Calu3 (cell line): ENCODE results near the gene OSMR. TPM values are rescaled to one million over a fixed set of nuclear protein-coding genes. Genes with fewer than 3 reads are reported as not detected.

Experiments
- BruUV-seq: library from RNA; stranded (reverse); fragments of 400-500 nt; replicated peaks from 2 replicates; lab custom pipeline; 2021; lab: Mats Ljungman, UMichigan
- CTCF ChIA-PET: fragments of 300-600 bp; sonication (Branson Sonifier 250); formaldehyde crosslinking; loops from one replicate; lab custom pipeline; 2022; ENCODE audit warnings: antibody characterized with exemption; lab: Charles Lee
- DNase-seq: peaks from one replicate; pipeline ENCODE4 v3.0.0; 2022
- H3K27ac Mint-ChIP-seq: one replicate; pipeline ENCODE4 v1.8.0; 2022; ENCODE audit warnings: mixed read lengths; ENCODE audit not compliant: unreplicated experiment
- H3K27me3 Mint-ChIP-seq: one replicate; pipeline ENCODE4 v1.8.0; 2022; ENCODE audit warnings: mixed read lengths; ENCODE audit not compliant: unreplicated experiment
- H3K36me3 Mint-ChIP-seq: one replicate; pipeline ENCODE4 v1.8.0; 2022; ENCODE audit warnings: mild to moderate bottlenecking, moderate library complexity, mixed read lengths; ENCODE audit not compliant: insufficient read depth, unreplicated experiment
- H3K4me1 Mint-ChIP-seq: one replicate; pipeline ENCODE4 v1.8.0; 2022; ENCODE audit warnings: mild to moderate bottlenecking, low read depth, mixed read lengths; ENCODE audit not compliant: unreplicated experiment
- H3K4me3 Mint-ChIP-seq: one replicate; pipeline ENCODE4 v1.8.0; 2022; ENCODE audit warnings: mild to moderate bottlenecking, low read depth, moderate library complexity, mixed read lengths; ENCODE audit not compliant: unreplicated experiment
- H3K9me3 Mint-ChIP-seq: one replicate; pipeline ENCODE4 v1.8.0; 2022; ENCODE audit warnings: low read depth, mixed read lengths; ENCODE audit not compliant: unreplicated experiment
- CTCF ChIP-seq: fragments of 200-600 bp; IDR thresholded peaks from one replicate; pipeline ENCODE4 v1.8.0; 2022; ENCODE audit warnings: antibody characterized with exemption; ENCODE audit not compliant: unreplicated experiment
- intact Hi-C: fragments of 100-400 bp; cut with micrococcal nuclease; formaldehyde crosslinking; loops from one replicate; pipeline ENCODE4 v1.10.0; 2022; ENCODE audit not compliant: unreplicated experiment
- total RNA-seq: library from RNA; stranded (reverse); gene quantifications from 2 replicates; pipeline ENCODE4 v1.2.3, GENCODE V29; 2022

OSMR gene
- total RNA-seq, 1 experiment from 2014 or later: 76.4 TPM

GRCh38 chr5:38922199-38922598, 76.4 kb downstream of the OSMR start:
- Mint-ChIP-seq H3K4me1 (no peaks in the 10 kb centered on the region), H3K4me3 (no peak overlapping the region), H3K27me3 (no peaks in the 10 kb centered on the region), H3K9me3 (no peaks in the 10 kb centered on the region), H3K27ac (no peak overlapping the region), H3K36me3 (peaks cover 10% of the 10 kb centered on the region)
- intact Hi-C loops: loop anchor here (1.0 to 5.0 kb wide), 4 partner anchors 75 to 502 kb away; partner anchors contain the start of gene OSMR
- TF ChIP-seq CTCF: peak; percentile 81
- no TSS peak for BruUV-seq
- DNase-seq: peak; percentile 66
- CTCF ChIA-PET: interaction anchor here (1.2 to 1.5 kb wide), 2 partner anchors 11 to 481 kb away, joined by 3 to 11 read pairs; no protein-coding TSS in a partner anchor

- Mint-ChIP-seq H3K36me3 (peaks cover 17% of the 10 kb centered on the region), H3K4me3 (no peak overlapping the region), H3K4me1 (no peaks in the 10 kb centered on the region), H3K27me3 (no peaks in the 10 kb centered on the region), H3K27ac (no peak overlapping the region), H3K9me3 (no peaks in the 10 kb centered on the region)
- TF ChIP-seq CTCF: no peak
- intact Hi-C loops: loop anchor here (2.0 to 5.0 kb wide), 3 partner anchors 77 to 482 kb away; partner anchors contain the start of gene OSMR
- DNase-seq: no peak
- no TSS peak for BruUV-seq
- CTCF ChIA-PET: no interaction called here
These were observed 78.0 kb downstream of the OSMR start for GRCh38 chr5:38923661-38924451.

GRCh38 chr5:38925154-38925925, 79.5 kb downstream of the OSMR start:
- CTCF ChIA-PET: no interaction called here
- BruUV-seq: no TSS peak
- no peak overlapping the region for H3K4me3 Mint-ChIP-seq
- H3K4me1 Mint-ChIP-seq: no peaks in the 10 kb centered on the region
- no peak overlapping the region for H3K27ac Mint-ChIP-seq
- no peaks in the 10 kb centered on the region for H3K9me3 Mint-ChIP-seq
- peaks cover 14% of the 10 kb centered on the region for H3K36me3 Mint-ChIP-seq
- intact Hi-C loops: no loop called here
- DNase-seq: no peak
- no peak for TF ChIP-seq CTCF
- no peaks in the 10 kb centered on the region for H3K27me3 Mint-ChIP-seq

GRCh38 chr5:38926121-38926520, 80.3 kb downstream of the OSMR start:
- TF ChIP-seq CTCF: no peak
- peaks cover 14% of the 10 kb centered on the region for H3K36me3 Mint-ChIP-seq
- no peaks in the 10 kb centered on the region for H3K4me1 Mint-ChIP-seq
- CTCF ChIA-PET: no interaction called here
- no TSS peak for BruUV-seq
- H3K27me3 Mint-ChIP-seq: no peaks in the 10 kb centered on the region
- DNase-seq: no peak
- H3K4me3 Mint-ChIP-seq: no peak overlapping the region
- intact Hi-C loops: no loop called here
- no peaks in the 10 kb centered on the region for H3K9me3 Mint-ChIP-seq
- no peak overlapping the region for H3K27ac Mint-ChIP-seq
